ENCODE measurements around the gene SRF.
"Not testable (repeated sequence)": the region's sequence is repeated elsewhere in the genome, so short reads cannot be mapped to it uniquely, and the experiment has no call there.

SRF gene

GRCh38 chr6:43170931-43171706, at the start of gene SRF:
Gene SRF (plus strand): TSS chr6:43171269. CDS start chr6:43171657, 388 bp downstream.
- FAIRE-seq = no peak

DNA sequence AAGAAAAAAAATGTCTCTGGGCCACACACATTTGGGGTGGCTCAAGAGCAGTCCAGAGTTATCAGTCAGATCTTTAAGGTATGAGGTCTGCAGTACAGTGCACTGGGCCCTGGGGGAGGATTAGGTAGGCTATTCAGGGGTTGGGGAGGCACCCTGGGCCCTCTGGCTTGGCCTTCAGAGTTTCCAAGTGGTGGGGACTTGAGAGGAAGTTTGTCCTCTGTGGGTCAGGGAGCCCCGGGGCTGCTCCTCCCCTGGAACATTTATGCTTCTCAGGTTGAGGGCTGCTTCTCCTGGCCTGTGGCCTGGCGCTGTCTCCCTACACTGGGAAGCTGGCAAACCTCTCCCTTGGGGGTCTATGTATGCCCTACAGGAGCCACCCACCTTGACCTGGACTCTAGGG, 48.9 kb upstream of the SRF start:
- FAIRE-seq = no peak

GRCh38 chr6:43123461-43124314, 47.4 kb upstream of the SRF start:
- no peak for FAIRE-seq

GRCh38 chr6:43124481-43124880, 46.6 kb upstream of the SRF start:
- no peak for FAIRE-seq

DNA sequence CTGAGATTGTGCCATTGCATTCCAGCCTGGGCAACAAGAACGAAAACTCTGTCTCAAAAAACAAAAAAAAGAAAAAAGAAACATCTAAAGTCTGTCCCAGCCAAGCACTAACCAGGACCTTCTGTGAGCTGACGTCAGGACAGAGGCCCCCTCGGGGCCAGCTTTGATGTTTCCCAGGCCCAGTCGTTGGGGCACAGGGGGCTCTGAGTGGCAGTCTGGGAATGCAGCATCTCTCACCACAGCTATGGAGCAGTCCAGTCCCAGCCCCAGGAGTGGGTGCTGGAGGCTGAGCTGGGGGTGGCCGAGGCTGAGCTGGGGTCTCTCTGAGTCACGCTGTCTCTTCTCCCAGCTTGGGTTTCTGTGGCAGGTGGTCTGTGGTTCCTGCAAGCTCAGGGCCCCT, 46.0 kb upstream of the SRF start:
- FAIRE-seq = no peak

- FAIRE-seq = no peak
Observed at GRCh38 chr6:43125555-43125954, 45.5 kb upstream of the SRF start.

DNA sequence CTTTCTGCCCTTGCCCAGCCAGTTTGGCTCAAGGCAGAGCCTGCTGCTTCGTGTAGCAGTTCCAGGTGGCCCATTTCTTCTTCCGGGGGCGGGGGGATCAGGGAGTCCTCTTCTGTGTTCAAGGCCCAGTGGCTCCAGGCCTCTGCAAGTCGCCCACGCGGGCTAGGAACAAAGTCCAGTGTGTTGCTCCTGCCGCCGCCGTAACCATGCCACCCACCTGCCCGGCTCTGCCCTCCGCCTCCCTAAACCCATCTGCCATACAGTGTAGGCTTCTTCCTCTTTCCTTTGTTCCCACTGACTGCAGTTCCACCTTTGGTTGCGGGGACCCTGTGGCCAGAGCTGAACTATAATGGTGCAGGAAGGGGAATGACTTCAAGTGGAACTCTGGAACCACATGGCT, 43.9 kb upstream of the SRF start:
- no peak for FAIRE-seq

DNA sequence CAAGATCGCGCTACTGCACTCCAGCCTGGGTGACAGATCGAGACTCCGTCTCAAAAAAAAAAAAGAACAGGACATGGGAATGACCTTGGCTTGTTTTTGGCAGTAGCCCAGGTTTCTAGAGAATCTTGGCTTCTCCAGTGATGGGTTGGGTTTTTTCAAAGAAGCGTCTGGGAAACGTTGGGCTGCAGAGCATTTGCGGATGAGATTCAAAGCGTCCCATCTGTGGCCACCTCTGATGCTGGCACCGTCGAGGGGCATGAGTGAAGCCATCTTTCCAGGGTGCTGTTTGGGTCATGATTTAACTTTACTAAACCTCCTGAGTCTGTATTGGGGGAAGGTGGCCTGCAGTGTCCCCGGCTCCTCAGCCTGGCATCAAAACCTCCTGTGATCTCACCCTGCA, 43.2 kb upstream of the SRF start:
- no peak for FAIRE-seq

DNA sequence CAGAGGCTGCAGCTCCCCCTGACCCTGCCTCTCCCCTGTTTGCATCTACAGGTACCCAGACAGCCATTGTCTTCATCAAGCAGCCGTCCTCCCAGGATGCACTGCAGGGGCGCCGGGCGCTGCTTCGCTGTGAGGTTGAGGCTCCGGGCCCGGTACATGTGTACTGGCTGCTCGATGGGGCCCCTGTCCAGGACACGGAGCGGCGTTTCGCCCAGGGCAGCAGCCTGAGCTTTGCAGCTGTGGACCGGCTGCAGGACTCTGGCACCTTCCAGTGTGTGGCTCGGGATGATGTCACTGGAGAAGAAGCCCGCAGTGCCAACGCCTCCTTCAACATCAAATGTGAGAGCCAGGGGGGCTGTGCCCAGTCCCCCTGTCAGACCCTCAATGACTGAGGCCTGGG, 42.1 kb upstream of the SRF start:
- no peak for FAIRE-seq

GRCh38 chr6:43129434-43130194, 41.5 kb upstream of the SRF start:
- no peak for FAIRE-seq

GRCh38 chr6:43130429-43130828, 40.6 kb upstream of the SRF start:
- FAIRE-seq = no peak

DNA sequence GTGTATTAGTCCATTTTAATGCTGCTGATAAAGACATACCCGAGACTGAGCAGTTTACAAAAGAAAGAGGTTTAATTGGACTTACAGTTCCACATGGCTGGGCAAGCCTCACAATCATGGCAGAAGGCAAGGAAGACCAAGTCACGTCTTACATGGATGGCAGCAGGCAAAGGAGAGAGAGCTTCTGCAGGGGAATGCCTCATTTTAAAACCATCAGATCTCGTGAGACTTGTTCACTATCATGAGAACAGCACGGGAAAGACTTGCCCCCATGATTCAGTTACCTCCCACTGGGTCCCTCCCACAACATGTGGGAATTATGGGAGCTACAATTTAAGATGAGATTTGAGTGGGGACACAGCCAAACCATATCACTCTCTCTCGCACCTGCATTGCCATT, 39.7 kb upstream of the SRF start:
- FAIRE-seq = not testable (repeated sequence)

- FAIRE-seq = no peak
Observed at GRCh38 chr6:43138267-43138666, 32.8 kb upstream of the SRF start.

GRCh38 chr6:43139973-43140372, 31.1 kb upstream of the SRF start:
- not testable (repeated sequence) for FAIRE-seq

- FAIRE-seq = no peak
Observed at GRCh38 chr6:43141644-43142043, 29.4 kb upstream of the SRF start.

DNA sequence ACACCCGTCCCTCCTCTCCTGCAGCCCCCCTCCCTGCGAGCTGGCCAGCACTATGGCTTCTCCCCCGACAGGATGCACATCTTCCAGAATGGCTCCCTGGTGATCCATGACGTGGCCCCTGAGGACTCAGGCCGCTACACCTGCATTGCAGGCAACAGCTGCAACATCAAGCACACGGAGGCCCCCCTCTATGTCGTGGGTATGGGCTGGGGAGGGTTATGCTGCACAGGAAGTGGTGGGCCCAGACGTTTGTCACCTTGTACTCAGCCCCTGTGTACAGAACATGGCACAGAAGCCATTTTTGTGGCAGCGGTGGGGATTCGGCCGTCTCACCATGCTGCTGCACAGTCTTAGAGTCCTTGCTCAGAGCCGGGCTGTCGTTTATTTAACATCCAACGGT, 29.0 kb upstream of the SRF start:
- FAIRE-seq = no peak

DNA sequence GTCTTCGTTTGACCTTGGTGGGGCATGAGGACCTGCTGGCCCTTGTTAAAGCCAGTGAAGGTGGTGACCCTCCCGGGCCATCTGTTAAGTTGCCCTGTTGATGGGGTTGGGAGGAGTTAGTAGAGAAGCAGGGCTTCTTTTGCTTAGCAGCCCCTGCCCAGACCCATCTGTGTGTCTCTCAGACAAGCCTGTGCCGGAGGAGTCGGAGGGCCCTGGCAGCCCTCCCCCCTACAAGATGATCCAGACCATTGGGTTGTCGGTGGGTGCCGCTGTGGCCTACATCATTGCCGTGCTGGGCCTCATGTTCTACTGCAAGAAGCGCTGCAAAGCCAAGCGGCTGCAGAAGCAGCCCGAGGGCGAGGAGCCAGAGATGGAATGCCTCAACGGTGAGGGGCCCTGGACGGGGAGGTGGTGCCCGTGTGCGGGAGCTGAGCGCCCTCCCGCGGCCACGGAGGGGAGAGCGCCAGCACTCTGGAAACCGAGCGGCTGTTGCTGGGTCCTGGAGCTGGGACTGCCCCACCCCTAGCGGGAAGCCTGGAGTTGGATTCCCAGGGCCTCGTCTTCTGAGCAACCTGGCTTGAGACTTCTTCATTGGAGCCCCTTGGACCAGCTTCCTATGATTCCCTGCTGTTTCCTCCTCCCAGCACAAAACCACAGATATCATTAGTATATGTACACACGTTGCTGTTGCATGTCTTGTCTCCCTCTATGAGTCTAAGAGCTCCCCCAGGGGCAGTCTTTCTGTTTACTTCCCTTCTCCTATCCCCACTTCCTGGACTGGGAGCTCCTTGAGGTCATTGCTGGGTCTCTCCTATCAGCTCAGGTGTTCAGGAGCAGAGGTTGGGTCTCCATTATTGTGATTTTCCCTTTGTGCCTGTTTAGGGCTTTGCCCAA, 27.6 kb upstream of the SRF start:
- no peak for FAIRE-seq

DNA sequence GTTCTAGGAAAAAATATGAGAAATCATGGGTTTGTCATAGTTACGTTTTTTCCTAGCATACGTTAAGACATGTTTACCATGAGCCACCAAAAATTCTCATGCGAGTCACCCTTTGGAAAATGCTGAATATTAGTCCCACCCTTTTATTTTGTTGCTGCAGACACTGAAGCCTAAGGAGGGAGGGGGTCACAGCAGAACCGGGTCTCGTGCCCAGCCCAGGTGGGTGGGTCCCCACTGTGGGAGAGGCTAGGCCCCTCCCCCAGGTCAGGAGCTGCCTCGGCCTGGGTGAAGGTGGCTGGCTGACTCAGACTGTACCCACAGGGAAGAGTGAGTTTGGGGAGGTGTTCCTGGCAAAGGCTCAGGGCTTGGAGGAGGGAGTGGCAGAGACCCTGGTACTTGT, 26.2 kb upstream of the SRF start:
- no peak for FAIRE-seq

- FAIRE-seq = no peak
Observed at GRCh38 chr6:43146261-43146660, 24.8 kb upstream of the SRF start.

GRCh38 chr6:43146709-43147688, 24.1 kb upstream of the SRF start:
- FAIRE-seq = no peak
